ENCODE data around the gene C6orf118. TPM values are rescaled to one million over a fixed set of nuclear protein-coding genes. Genes with fewer than 3 reads are reported as not detected.
A peak's percentile ranks its signal among the peaks of the same experiment; 100 is the strongest.

The C6orf118 gene
- polyA plus RNA-seq (2013, experiment 1 of 4) = 18.9 TPM
- 18.8 TPM for polyA plus RNA-seq (2013, experiment 2 of 4)
- polyA plus RNA-seq (2013, experiment 3 of 4) = 20.0 TPM
- polyA plus RNA-seq (2013, experiment 4 of 4) = 20.3 TPM

- Histone ChIP-seq H3K27ac (ENCODE audit: insufficient read depth, low read depth, low read length, poor library complexity, severe bottlenecking) (peak within 1 kb of the TSS; percentile 92), H3K4me1 (ENCODE audit: control insufficient read depth, insufficient read depth, low read length) (peaks cover 20% of the 10 kb centered on the region), H3K27me3 (ENCODE audit: control insufficient read depth, insufficient read depth, low read length, poor library complexity, severe bottlenecking) (peaks cover 7% of the 10 kb centered on the region), H3K36me3 (ENCODE audit: control insufficient read depth, insufficient read depth, low read length) (no peaks in the 10 kb centered on the region), H3K9me3 (ENCODE audit: control insufficient read depth, low read length) (no peaks in the 10 kb centered on the region), H3K4me3 (ENCODE audit: insufficient read depth, low read depth, low read length) (peak within 1 kb of the TSS; percentile 38)
- WGBS, 2 experiments = 14 to 15% methylated on average over 34 to 35 of the region's 35 CpGs
Measured at GRCh38 chr6:165308926-165309731, at the start of gene C6orf118. Gene C6orf118 (minus strand): TSS chr6:165309605. CDS start chr6:165309586, 19 bp downstream.

- no peaks in the 10 kb centered on the region for H3K9me3 ChIP-seq (ENCODE audit: control insufficient read depth, low read length)
- H3K4me1 ChIP-seq (ENCODE audit: control insufficient read depth, insufficient read depth, low read length) = no peaks in the 10 kb centered on the region
- H3K4me3 ChIP-seq (ENCODE audit: insufficient read depth, low read depth, low read length) = no peak overlapping the region
- H3K27ac ChIP-seq (ENCODE audit: insufficient read depth, low read depth, low read length, poor library complexity, severe bottlenecking) = no peak overlapping the region
- WGBS, 2 experiments = 88 to 89% methylated on average over 4 of the region's 4 CpGs
- H3K27me3 ChIP-seq (ENCODE audit: control insufficient read depth, insufficient read depth, low read length, poor library complexity, severe bottlenecking) = no peaks in the 10 kb centered on the region
- peaks cover 5% of the 10 kb centered on the region for H3K36me3 ChIP-seq (ENCODE audit: control insufficient read depth, insufficient read depth, low read length)
Measured at GRCh38 chr6:165345700-165346099, 36.3 kb upstream of the C6orf118 start.

DNA sequence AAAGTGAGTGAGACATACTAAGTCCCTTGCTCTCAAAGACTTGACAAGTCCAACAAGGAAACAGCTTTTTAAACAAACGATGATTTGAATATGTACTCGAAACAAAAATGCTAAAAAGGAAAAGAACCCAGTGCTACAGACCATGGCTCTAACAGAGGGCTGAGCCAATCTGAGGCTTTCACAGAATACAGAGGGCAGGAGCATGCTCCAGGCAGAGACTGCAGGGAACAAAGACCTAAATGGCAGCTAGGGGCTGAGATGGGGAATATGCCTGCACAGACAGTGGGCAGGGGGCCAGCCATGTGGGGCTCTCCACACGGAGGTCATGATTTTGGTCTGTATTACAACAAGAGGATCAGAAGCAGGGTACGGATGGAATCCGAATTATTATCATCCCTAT, 31.1 kb upstream of the C6orf118 start:
- Histone ChIP-seq H3K27me3 (ENCODE audit: control insufficient read depth, insufficient read depth, low read length, poor library complexity, severe bottlenecking) (no peaks in the 10 kb centered on the region), H3K9me3 (ENCODE audit: control insufficient read depth, low read length) (no peaks in the 10 kb centered on the region), H3K4me1 (ENCODE audit: control insufficient read depth, insufficient read depth, low read length) (no peaks in the 10 kb centered on the region), H3K27ac (ENCODE audit: insufficient read depth, low read depth, low read length, poor library complexity, severe bottlenecking) (no peak overlapping the region), H3K36me3 (ENCODE audit: control insufficient read depth, insufficient read depth, low read length) (no peaks in the 10 kb centered on the region), H3K4me3 (ENCODE audit: insufficient read depth, low read depth, low read length) (no peak overlapping the region)
- WGBS, 2 experiments = 93 to 94% methylated on average over 5 of the region's 5 CpGs

- H3K4me3 ChIP-seq (ENCODE audit: insufficient read depth, low read depth, low read length) = no peak overlapping the region
- H3K4me1 ChIP-seq (ENCODE audit: control insufficient read depth, insufficient read depth, low read length) = no peaks in the 10 kb centered on the region
- H3K27ac ChIP-seq (ENCODE audit: insufficient read depth, low read depth, low read length, poor library complexity, severe bottlenecking) = no peak overlapping the region
- peaks cover 6% of the 10 kb centered on the region for H3K9me3 ChIP-seq (ENCODE audit: control insufficient read depth, low read length)
- H3K36me3 ChIP-seq (ENCODE audit: control insufficient read depth, insufficient read depth, low read length) = no peaks in the 10 kb centered on the region
- WGBS, 2 experiments = 95 to 97% methylated on average over 7 of the region's 7 CpGs
- no peaks in the 10 kb centered on the region for H3K27me3 ChIP-seq (ENCODE audit: control insufficient read depth, insufficient read depth, low read length, poor library complexity, severe bottlenecking)
Measured at GRCh38 chr6:165325609-165326008, 16.2 kb upstream of the C6orf118 start.

DNA sequence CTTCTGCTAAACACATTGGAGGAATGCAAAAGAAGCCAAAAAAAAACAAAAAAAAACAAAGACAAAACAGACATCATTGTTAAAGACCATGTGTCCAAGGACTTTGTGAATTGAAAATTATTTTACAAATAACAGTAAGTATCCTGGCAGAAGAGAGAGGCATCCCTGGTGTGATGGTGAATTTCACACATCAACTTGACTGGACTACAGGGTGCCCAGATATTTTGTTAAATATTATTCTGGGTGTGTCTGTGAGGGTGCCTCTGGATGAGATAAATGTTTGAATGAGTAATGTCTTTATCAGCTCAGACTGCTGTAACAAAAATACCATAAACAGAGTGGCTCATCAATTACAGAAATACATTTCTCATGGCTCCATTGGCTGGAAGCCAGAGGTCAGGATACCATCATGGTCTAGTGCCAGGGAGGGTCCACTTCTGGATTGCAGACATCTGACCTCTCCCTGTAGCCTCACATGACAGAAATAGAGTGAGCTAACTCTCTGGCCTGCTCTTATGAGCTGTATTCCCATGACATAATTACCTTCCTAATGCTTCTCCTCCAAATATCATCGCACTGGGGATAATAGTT, 12.2 kb upstream of the C6orf118 start:
- H3K4me3 ChIP-seq (ENCODE audit: insufficient read depth, low read depth, low read length) = no peak overlapping the region
- H3K27me3 ChIP-seq (ENCODE audit: control insufficient read depth, insufficient read depth, low read length, poor library complexity, severe bottlenecking) = no peaks in the 10 kb centered on the region
- WGBS, 2 experiments = 83 to 100% methylated on average over 1 of the region's 1 CpG
- H3K4me1 ChIP-seq (ENCODE audit: control insufficient read depth, insufficient read depth, low read length) = no peaks in the 10 kb centered on the region
- no peaks in the 10 kb centered on the region for H3K36me3 ChIP-seq (ENCODE audit: control insufficient read depth, insufficient read depth, low read length)
- no peak overlapping the region for H3K27ac ChIP-seq (ENCODE audit: insufficient read depth, low read depth, low read length, poor library complexity, severe bottlenecking)
- H3K9me3 ChIP-seq (ENCODE audit: control insufficient read depth, low read length) = peaks cover 6% of the 10 kb centered on the region

DNA sequence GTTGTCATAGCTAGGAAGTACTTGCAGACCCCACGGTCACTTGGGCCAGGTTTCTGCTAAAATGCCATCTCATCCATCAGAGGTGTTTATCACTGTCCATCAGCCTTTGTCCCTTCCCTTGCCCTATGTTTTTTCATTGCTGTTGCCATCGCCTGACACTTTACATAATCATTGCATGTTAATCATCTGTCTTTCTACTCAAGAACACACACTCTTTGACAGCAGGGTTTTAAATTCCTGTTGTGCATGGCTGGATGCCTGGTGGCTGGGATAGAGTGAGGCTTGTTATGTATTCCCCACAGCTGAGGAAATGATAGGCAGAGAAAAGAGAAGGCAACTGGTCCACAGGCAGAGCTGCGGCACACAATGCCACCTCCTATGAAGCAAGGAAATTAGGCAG, 11.7 kb upstream of the C6orf118 start:
- Histone ChIP-seq H3K27me3 (ENCODE audit: control insufficient read depth, insufficient read depth, low read length, poor library complexity, severe bottlenecking) (no peaks in the 10 kb centered on the region), H3K9me3 (ENCODE audit: control insufficient read depth, low read length) (peaks cover 6% of the 10 kb centered on the region), H3K36me3 (ENCODE audit: control insufficient read depth, insufficient read depth, low read length) (no peaks in the 10 kb centered on the region), H3K27ac (ENCODE audit: insufficient read depth, low read depth, low read length, poor library complexity, severe bottlenecking) (no peak overlapping the region), H3K4me1 (ENCODE audit: control insufficient read depth, insufficient read depth, low read length) (no peaks in the 10 kb centered on the region), H3K4me3 (ENCODE audit: insufficient read depth, low read depth, low read length) (no peak overlapping the region)
- WGBS, 2 experiments = 78 to 84% methylated on average over 3 of the region's 3 CpGs

DNA sequence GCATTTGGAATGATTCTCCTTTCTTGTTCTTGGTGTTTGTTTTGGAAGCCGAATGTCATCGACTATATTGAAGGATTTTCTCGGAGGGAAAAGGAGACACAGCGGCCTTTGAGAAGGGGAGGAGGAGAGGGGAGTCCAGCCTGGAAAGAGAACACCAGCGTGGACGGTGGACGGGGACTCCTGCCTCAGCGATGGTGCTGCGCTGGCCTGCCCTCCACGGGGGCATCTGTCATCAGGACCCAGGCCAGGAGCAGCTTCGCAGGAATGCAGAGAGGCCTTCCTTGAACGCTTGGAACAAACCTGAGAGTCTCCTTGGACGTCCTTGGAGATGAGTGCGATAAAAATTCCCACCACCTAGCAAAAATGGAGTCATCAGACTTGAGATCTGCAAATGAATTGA, 8.3 kb upstream of the C6orf118 start:
- 92 to 93% methylated on average over 14 of the region's 14 CpGs for WGBS, 2 experiments

GRCh38 chr6:165306955-165307354, 2.5 kb downstream of the C6orf118 start:
- H3K27ac ChIP-seq (ENCODE audit: insufficient read depth, low read depth, low read length, poor library complexity, severe bottlenecking) = no peak overlapping the region
- H3K4me3 ChIP-seq (ENCODE audit: insufficient read depth, low read depth, low read length) = no peak overlapping the region
- H3K27me3 ChIP-seq (ENCODE audit: control insufficient read depth, insufficient read depth, low read length, poor library complexity, severe bottlenecking) = peaks cover 7% of the 10 kb centered on the region
- 92 to 93% methylated on average over 3 of the region's 3 CpGs for WGBS, 2 experiments
- H3K9me3 ChIP-seq (ENCODE audit: control insufficient read depth, low read length) = no peaks in the 10 kb centered on the region
- no peaks in the 10 kb centered on the region for H3K36me3 ChIP-seq (ENCODE audit: control insufficient read depth, insufficient read depth, low read length)
- H3K4me1 ChIP-seq (ENCODE audit: control insufficient read depth, insufficient read depth, low read length) = peaks cover 20% of the 10 kb centered on the region

More for the DNA sequence above, 8.3 kb upstream of the C6orf118 start:
- Histone ChIP-seq H3K27me3 (ENCODE audit: control insufficient read depth, insufficient read depth, low read length, poor library complexity, severe bottlenecking) (no peaks in the 10 kb centered on the region), H3K4me1 (ENCODE audit: control insufficient read depth, insufficient read depth, low read length) (no peaks in the 10 kb centered on the region), H3K9me3 (ENCODE audit: control insufficient read depth, low read length) (peaks cover 6% of the 10 kb centered on the region), H3K4me3 (ENCODE audit: insufficient read depth, low read depth, low read length) (no peak overlapping the region), H3K27ac (ENCODE audit: insufficient read depth, low read depth, low read length, poor library complexity, severe bottlenecking) (no peak overlapping the region), H3K36me3 (ENCODE audit: control insufficient read depth, insufficient read depth, low read length) (no peaks in the 10 kb centered on the region)

DNA sequence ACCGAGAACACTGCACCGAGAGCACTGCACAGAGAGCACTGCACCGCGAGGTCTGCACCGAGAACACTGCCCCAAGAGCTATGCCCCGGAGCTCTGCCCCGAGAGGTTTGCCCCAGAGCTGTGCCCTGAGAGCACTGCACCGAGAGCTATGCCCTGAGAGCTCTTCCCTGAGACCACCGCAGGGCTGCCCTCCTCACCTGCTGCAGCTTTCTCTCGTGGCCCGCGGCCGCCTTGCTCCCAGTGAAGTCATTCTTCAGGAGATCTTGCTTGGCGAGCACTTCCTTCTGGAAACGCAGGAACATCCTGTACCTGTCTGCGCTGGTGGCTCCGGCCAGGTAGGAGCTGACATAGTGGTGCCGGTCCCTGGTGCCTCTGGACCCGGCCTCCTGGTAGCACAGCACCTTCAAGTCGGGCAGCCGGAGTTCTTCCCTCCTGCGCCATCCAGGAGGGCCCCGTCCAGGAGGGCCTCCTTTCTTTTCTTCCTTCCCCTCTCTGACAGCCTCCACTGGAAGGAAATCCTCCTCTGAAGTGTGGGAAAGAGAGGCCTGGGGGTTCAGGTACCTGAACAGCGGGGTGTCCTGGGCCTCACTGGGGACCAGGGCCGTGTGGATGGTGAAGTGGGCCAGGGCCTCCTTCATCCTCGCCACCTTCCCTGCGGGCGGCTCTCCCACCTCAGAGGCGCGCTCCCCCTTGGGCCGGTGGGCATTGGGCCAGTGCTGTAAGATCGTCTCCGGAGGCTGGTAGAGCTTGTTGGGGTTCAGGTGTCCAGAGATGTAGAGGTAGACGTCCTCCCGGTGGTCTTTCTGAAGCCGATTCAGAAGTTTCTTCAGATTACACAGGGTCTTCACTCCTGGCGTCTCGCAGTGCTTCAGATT, 7.8 kb downstream of the C6orf118 start:
- Histone ChIP-seq H3K36me3 (ENCODE audit: control insufficient read depth, insufficient read depth, low read length) (peaks cover 4% of the 10 kb centered on the region), H3K4me1 (ENCODE audit: control insufficient read depth, insufficient read depth, low read length) (no peaks in the 10 kb centered on the region), H3K27ac (ENCODE audit: insufficient read depth, low read depth, low read length, poor library complexity, severe bottlenecking) (no peak overlapping the region), H3K27me3 (ENCODE audit: control insufficient read depth, insufficient read depth, low read length, poor library complexity, severe bottlenecking) (no peaks in the 10 kb centered on the region), H3K9me3 (ENCODE audit: control insufficient read depth, low read length) (no peaks in the 10 kb centered on the region), H3K4me3 (ENCODE audit: insufficient read depth, low read depth, low read length) (no peak overlapping the region)
- 95 to 96% methylated on average over 38 of the region's 38 CpGs for WGBS, 2 experiments
